OCI-LY1 (cell line): Measurements from ENCODE around the gene GCSH.

Experiments used
- H2AFZ ChIP-seq: fragments of 200-600 bp; sonication (generic), shearing (Covaris generic); 2 replicates; pipeline ENCODE4 v1.6.0; 2014; ENCODE audit warnings: antibody characterized with exemption, mild to moderate bottlenecking, low read length
- H3F3A ChIP-seq: fragments of 200-600 bp; sonication (generic), shearing (Covaris generic); 2 replicates; pipeline ENCODE4 v1.6.0; 2014; ENCODE audit warnings: mild to moderate bottlenecking, antibody characterized with exemption, low read length, moderate library complexity; ENCODE audit not compliant: insufficient read depth
- H3K27ac ChIP-seq: fragments of 200-600 bp; sonication (generic); 2 replicates; pipeline ENCODE4 v1.5.1; 2014; ENCODE audit warnings: low read length, mixed run types, mild to moderate bottlenecking, low read depth; ENCODE audit not compliant: poor library complexity, severe bottlenecking
- H3K27me3 ChIP-seq: fragments of 200-600 bp; sonication (generic); 2 replicates; pipeline ENCODE4 v1.6.0; 2014; ENCODE audit warnings: antibody characterized with exemption, mild to moderate bottlenecking, low read length, moderate library complexity; ENCODE audit not compliant: insufficient read depth
- H3K36me3 ChIP-seq: fragments of 200-600 bp; sonication (generic); 2 replicates; pipeline ENCODE4 v1.6.1; 2014; ENCODE audit warnings: mild to moderate bottlenecking, antibody characterized with exemption, low read length, moderate library complexity, mixed read lengths; ENCODE audit not compliant: insufficient read depth
- H3K4me1 ChIP-seq: fragments of 200-600 bp; sonication (generic); 2 replicates; pipeline ENCODE4 v1.5.1; 2014; ENCODE audit warnings: mild to moderate bottlenecking, low read length, moderate library complexity; ENCODE audit not compliant: insufficient read depth, severe bottlenecking
- H3K4me2 ChIP-seq: fragments of 200-600 bp; sonication (generic), shearing (Covaris generic); 2 replicates; pipeline ENCODE4 v1.6.1; 2014; ENCODE audit warnings: low read length
- H3K4me3 ChIP-seq: fragments of 200-600 bp; sonication (generic); 2 replicates; pipeline ENCODE4 v1.5.1; 2014; ENCODE audit warnings: low read length, low read depth, mild to moderate bottlenecking, mixed read lengths; ENCODE audit not compliant: poor library complexity, severe bottlenecking
- H3K79me2 ChIP-seq: fragments of 200-600 bp; shearing (Covaris generic); 2 replicates; pipeline ENCODE4 v1.6.1; 2016; ENCODE audit warnings: mixed run types, low read length, mixed read lengths; ENCODE audit not compliant: insufficient read depth
- H3K9ac ChIP-seq: fragments of 200-600 bp; sonication (generic), shearing (Covaris generic); 2 replicates; pipeline ENCODE4 v1.6.1; 2014; ENCODE audit warnings: mild to moderate bottlenecking, low read length, mixed read lengths
- H3K9me2 ChIP-seq: fragments of 200-600 bp; sonication (generic), shearing (Covaris generic); 2 replicates; pipeline ENCODE4 v1.6.1; 2014; ENCODE audit warnings: low read depth, mild to moderate bottlenecking, low read length, mixed read lengths
- H3K9me3 ChIP-seq: fragments of 200-600 bp; shearing (Covaris generic); 2 replicates; pipeline ENCODE4 v1.6.1; 2014; ENCODE audit warnings: low read length, mixed read lengths
- H4K20me1 ChIP-seq: fragments of 200-600 bp; sonication (generic), shearing (Covaris generic); 2 replicates; pipeline ENCODE4 v1.6.0; 2016; ENCODE audit warnings: mild to moderate bottlenecking, low read length; ENCODE audit not compliant: insufficient read depth
- EZH2 ChIP-seq: fragments of 200-600 bp; sonication (generic), shearing (Covaris generic); IDR thresholded peaks from 2 replicates; pipeline ENCODE4 v1.8.0; 2017; ENCODE audit warnings: borderline replicate concordance, mixed run types, mild to moderate bottlenecking, antibody characterized with exemption, low read length, moderate library complexity, mixed read lengths
- TF ChIP-seq, protein P1 (sequence below): fragments of 200-600 bp; sonication (generic), shearing (Covaris generic); IDR thresholded peaks from 2 replicates; pipeline ENCODE4 v1.5.1; 2017; ENCODE audit warnings: mild to moderate bottlenecking, antibody characterized with exemption, low read length, moderate library complexity, mixed read lengths

Gene GCSH

DNA sequence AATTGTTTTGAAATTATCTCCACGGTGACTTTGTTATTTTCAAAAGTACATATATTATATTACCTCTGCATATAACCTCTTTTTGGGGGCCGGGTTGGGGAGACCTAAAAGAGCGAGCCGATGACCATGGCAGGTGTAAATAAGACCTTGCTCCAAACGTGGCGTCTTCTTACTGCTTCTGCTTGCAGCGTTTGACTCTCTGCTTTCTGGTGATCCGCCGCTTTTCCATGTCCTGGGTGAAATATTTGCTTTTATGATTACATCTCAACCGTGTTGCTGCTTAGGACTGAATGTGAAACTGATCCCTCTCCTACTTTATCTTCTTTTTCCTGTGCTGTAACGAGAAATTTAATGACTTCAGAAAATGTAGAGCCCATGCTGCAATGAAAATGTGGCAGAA is 42.4 kb downstream of the GCSH start:
- H3F3A ChIP-seq: no peaks in the 10 kb centered on the region
- no peaks in the 10 kb centered on the region for H3K4me1 ChIP-seq
- peaks cover 5% of the 10 kb centered on the region; the same call in 1 of the 2 replicates for H3K9me3 ChIP-seq
- no peaks in the 10 kb centered on the region for H3K36me3 ChIP-seq
- no peak overlapping the region for H3K4me3 ChIP-seq
- no peaks in the 10 kb centered on the region for H3K79me2 ChIP-seq
- no peak overlapping the region for H3K9ac ChIP-seq
- H3K27ac ChIP-seq: no peak overlapping the region
- H4K20me1 ChIP-seq: no peaks in the 10 kb centered on the region
- TF ChIP-seq, protein P1, sequence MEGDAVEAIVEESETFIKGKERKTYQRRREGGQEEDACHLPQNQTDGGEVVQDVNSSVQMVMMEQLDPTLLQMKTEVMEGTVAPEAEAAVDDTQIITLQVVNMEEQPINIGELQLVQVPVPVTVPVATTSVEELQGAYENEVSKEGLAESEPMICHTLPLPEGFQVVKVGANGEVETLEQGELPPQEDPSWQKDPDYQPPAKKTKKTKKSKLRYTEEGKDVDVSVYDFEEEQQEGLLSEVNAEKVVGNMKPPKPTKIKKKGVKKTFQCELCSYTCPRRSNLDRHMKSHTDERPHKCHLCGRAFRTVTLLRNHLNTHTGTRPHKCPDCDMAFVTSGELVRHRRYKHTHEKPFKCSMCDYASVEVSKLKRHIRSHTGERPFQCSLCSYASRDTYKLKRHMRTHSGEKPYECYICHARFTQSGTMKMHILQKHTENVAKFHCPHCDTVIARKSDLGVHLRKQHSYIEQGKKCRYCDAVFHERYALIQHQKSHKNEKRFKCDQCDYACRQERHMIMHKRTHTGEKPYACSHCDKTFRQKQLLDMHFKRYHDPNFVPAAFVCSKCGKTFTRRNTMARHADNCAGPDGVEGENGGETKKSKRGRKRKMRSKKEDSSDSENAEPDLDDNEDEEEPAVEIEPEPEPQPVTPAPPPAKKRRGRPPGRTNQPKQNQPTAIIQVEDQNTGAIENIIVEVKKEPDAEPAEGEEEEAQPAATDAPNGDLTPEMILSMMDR: no peak
- TF ChIP-seq EZH2: no peak
- H3K4me2 ChIP-seq: no peak overlapping the region
- H3K27me3 ChIP-seq: no peaks in the 10 kb centered on the region
- no peak overlapping the region for H2AFZ ChIP-seq
- no peaks in the 10 kb centered on the region for H3K9me2 ChIP-seq

DNA sequence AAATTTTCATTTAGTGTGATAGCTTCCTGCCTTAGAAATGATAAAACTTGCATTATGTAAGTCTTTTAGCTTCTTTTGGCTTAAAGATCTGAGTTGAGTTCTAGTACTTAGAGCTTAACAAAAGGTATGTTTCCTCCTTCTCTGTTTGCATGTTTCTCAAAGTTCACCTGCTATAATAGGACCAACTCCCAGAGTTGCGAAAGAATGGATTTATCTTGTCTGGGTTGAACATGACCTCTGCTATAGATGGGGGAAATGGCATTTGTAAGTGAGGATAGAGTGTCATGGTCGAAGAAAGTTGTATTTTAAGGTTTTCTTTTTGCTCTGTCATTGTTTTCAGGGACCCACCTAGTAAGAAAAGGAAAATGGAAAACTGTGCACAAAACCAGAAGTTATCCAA is 53.4 kb downstream of the GCSH start:
- Histone ChIP-seq H3K36me3 (peaks cover 64% of the 10 kb centered on the region), H4K20me1 (no peaks in the 10 kb centered on the region), H3K9ac (no peak overlapping the region), H3K79me2 (no peaks in the 10 kb centered on the region; the same call in 1 of the 2 replicates), H3K9me2 (no peaks in the 10 kb centered on the region), H3K27ac (no peak overlapping the region), H3K4me3 (no peak overlapping the region), H3K9me3 (no peaks in the 10 kb centered on the region), H3K4me1 (no peaks in the 10 kb centered on the region), H3F3A (no peaks in the 10 kb centered on the region), H2AFZ (no peak overlapping the region), H3K27me3 (no peaks in the 10 kb centered on the region), H3K4me2 (no peak overlapping the region)
- no peak for TF ChIP-seq EZH2
- TF ChIP-seq, protein P1: no peak

DNA sequence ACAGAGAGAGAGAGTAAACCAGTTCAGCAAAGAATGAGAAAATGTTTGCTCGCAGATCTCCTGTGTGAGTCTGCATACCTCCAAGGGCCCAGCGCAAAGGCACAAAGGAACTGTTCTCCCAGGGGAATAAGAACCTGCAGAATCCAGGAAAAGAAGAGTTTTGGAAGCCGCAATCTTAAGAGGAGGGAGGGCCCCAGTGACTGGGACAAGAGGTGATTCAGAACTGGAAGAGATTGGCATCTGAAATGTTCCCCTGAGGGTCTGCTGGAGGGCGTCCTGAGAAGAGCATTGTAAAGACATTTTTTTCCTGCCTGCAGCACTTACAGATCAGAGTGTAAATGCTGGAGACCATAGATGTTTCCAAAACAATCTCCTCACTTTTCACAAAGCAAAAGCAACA is 54.5 kb downstream of the GCSH start:
- Histone ChIP-seq H3K9ac (no peak overlapping the region), H3K79me2 (peaks cover 1% of the 10 kb centered on the region), H3K9me2 (no peaks in the 10 kb centered on the region), H3K36me3 (peaks cover 64% of the 10 kb centered on the region), H3K27ac (no peak overlapping the region), H3K4me2 (no peak overlapping the region), H3K4me3 (no peak overlapping the region), H3K27me3 (no peaks in the 10 kb centered on the region), H3F3A (no peaks in the 10 kb centered on the region), H2AFZ (no peak overlapping the region), H3K9me3 (no peaks in the 10 kb centered on the region), H3K4me1 (peaks cover 6% of the 10 kb centered on the region), H4K20me1 (no peaks in the 10 kb centered on the region)
- no peak for TF ChIP-seq EZH2
- TF ChIP-seq, protein P1: no peak
